ENCODE results near the gene CNNM1.

The CNNM1 gene

DNA sequence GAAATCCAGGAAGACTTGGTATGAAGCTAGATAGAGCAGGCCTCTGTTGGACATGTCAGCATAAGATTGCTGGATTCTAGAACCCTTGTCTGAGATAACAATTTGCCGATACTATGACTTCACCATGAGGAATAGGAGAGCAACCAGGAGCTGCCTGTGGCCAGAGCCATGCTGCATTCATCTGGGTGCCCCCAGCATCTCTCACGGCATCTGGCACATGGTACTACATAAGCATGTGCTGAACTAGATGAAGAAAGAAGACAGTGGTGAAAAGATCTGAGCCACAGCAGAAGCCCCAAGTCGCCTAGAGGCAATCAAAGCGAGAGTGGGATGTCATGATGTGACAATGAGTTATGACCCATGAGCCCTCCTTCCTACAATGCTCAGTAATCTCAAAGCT lies 81.7 kb downstream of the CNNM1 start:
- Histone ChIP-seq H2AK5ac (ENCODE audit: low read length) (no peak overlapping the region), H2AFZ (ENCODE audit: insufficient read depth, low read length, poor library complexity) (no peak overlapping the region), H2BK120ac (ENCODE audit: insufficient read depth, low read length, poor library complexity) (no peak overlapping the region), H3K9me3 (ENCODE audit: insufficient read depth, low read depth, low read length) (no peaks in the 10 kb centered on the region), H2BK5ac (ENCODE audit: low read depth, low read length, poor library complexity) (no peak overlapping the region), H4K91ac (ENCODE audit: low read depth, low read length) (no peak overlapping the region), H3K23ac (ENCODE audit: low read length) (no peak overlapping the region), H3K4ac (ENCODE audit: low read depth, low read length) (no peak overlapping the region), H3K4me3 (ENCODE audit: low read depth, low read length) (no peak overlapping the region), H3K27me3 (ENCODE audit: insufficient read depth, low read length) (no peaks in the 10 kb centered on the region), H3K36me3 (ENCODE audit: control insufficient read depth in 1 of 2, insufficient read depth in 2 of 2, low read length in 2 of 2) (peaks cover 0 to 12% of the 10 kb centered on the region in 2 experiments), H3K79me2 (ENCODE audit: control insufficient read depth, insufficient read depth, low read length, poor library complexity) (no peaks in the 10 kb centered on the region), H4K12ac (ENCODE audit: low read depth, low read length) (no peak overlapping the region), H2BK12ac (ENCODE audit: low read length) (no peak overlapping the region), H3K18ac (ENCODE audit: low read length) (no peak overlapping the region), H3K27ac (ENCODE audit: low read depth, low read length) (no peak overlapping the region), H3K14ac (ENCODE audit: low read length) (no peak overlapping the region), H4K8ac (ENCODE audit: low read depth, low read length) (no peak overlapping the region), H3K79me1 (ENCODE audit: low read length) (no peaks in the 10 kb centered on the region), H3K9ac (ENCODE audit: low read length) (no peak overlapping the region), H3K4me2 (ENCODE audit: low read length) (no peak overlapping the region), H3K4me1 (ENCODE audit: control insufficient read depth in 1 of 2, insufficient read depth in 2 of 2, low read length in 2 of 2) (peaks cover 5 to 7% of the 10 kb centered on the region in 2 experiments)
- WGBS (ENCODE audit: extremely low coverage, insufficient coverage, insufficient read length), result no CpG with 5 or more reads among the region's 4 CpGs
- no peak for DNase-seq

DNA sequence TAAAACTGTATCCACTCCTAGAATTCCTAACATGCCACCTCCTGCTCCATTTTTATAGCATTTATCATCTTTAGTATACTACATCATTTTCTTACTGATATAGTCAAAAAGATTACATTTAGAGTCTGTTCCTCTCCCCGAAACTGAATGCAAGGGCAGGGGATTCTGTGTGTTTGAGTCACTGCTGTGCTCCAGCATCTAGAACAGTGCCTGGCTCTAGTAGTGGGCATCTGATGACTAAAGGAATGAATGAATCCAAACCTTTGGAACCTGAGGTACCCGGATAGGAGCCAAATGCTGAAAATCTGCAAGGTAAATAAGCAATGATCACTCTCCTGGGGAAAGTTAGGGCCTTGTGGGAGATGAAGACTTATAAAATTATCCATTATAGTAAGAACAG lies 82.4 kb downstream of the CNNM1 start:
- H3K27ac ChIP-seq (ENCODE audit: low read depth, low read length), result no peak overlapping the region
- H2AK5ac ChIP-seq (ENCODE audit: low read length), result no peak overlapping the region
- H3K4me2 ChIP-seq (ENCODE audit: low read length), result no peak overlapping the region
- DNase-seq, result no peak
- H2BK120ac ChIP-seq (ENCODE audit: insufficient read depth, low read length, poor library complexity), result no peak overlapping the region
- no peak overlapping the region for H3K18ac ChIP-seq (ENCODE audit: low read length)
- no peaks in the 10 kb centered on the region for H3K79me2 ChIP-seq (ENCODE audit: control insufficient read depth, insufficient read depth, low read length, poor library complexity)
- no peak overlapping the region for H4K12ac ChIP-seq (ENCODE audit: low read depth, low read length)
- H4K91ac ChIP-seq (ENCODE audit: low read depth, low read length), result no peak overlapping the region
- no peak overlapping the region for H3K14ac ChIP-seq (ENCODE audit: low read length)
- no peaks in the 10 kb centered on the region for H3K9me3 ChIP-seq (ENCODE audit: insufficient read depth, low read depth, low read length)
- peaks cover 0 to 7% of the 10 kb centered on the region in 2 experiments for H3K36me3 ChIP-seq (ENCODE audit: control insufficient read depth in 1 of 2, insufficient read depth in 2 of 2, low read length in 2 of 2)
- H3K27me3 ChIP-seq (ENCODE audit: insufficient read depth, low read length), result no peaks in the 10 kb centered on the region
- no peak overlapping the region for H4K8ac ChIP-seq (ENCODE audit: low read depth, low read length)
- H3K4me1 ChIP-seq (ENCODE audit: control insufficient read depth in 1 of 2, insufficient read depth in 2 of 2, low read length in 2 of 2), result peaks cover 5 to 7% of the 10 kb centered on the region in 2 experiments
- no peak overlapping the region for H3K4ac ChIP-seq (ENCODE audit: low read depth, low read length)
- H2BK12ac ChIP-seq (ENCODE audit: low read length), result no peak overlapping the region
- no peaks in the 10 kb centered on the region for H3K79me1 ChIP-seq (ENCODE audit: low read length)
- H3K23ac ChIP-seq (ENCODE audit: low read length), result no peak overlapping the region
- H3K9ac ChIP-seq (ENCODE audit: low read length), result no peak overlapping the region
- H2BK5ac ChIP-seq (ENCODE audit: low read depth, low read length, poor library complexity), result no peak overlapping the region
- H2AFZ ChIP-seq (ENCODE audit: insufficient read depth, low read length, poor library complexity), result no peak overlapping the region
- no peak overlapping the region for H3K4me3 ChIP-seq (ENCODE audit: low read depth, low read length)
- WGBS (ENCODE audit: extremely low coverage, insufficient coverage, insufficient read length), result no CpG with 5 or more reads among the region's 2 CpGs

DNA sequence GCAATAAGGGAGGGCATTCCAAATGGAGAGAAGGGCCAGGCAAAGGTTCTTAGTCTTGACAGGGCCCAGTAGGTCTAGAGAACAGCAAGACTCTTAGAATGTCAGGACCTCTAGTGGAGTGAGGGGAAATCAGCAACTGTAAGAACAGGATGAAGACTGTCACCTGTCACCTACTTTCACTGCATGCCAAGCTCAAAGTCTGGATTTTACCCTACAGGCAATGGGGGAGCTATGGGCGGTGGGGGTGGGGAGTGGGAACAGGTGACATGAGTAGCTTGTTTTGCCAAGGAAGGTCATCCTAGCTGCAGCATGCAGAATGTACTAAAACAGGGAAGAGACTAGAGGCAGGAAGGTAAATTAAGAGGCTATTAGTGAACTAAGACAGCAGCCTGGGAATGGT lies 82.9 kb downstream of the CNNM1 start:
- peaks cover 5 to 7% of the 10 kb centered on the region in 2 experiments for H3K4me1 ChIP-seq (ENCODE audit: control insufficient read depth in 1 of 2, insufficient read depth in 2 of 2, low read length in 2 of 2)
- H3K23ac ChIP-seq (ENCODE audit: low read length), result no peak overlapping the region
- H2BK5ac ChIP-seq (ENCODE audit: low read depth, low read length, poor library complexity), result no peak overlapping the region
- no peak overlapping the region for H2AFZ ChIP-seq (ENCODE audit: insufficient read depth, low read length, poor library complexity)
- no peak overlapping the region for H3K4me2 ChIP-seq (ENCODE audit: low read length)
- no peak overlapping the region for H3K18ac ChIP-seq (ENCODE audit: low read length)
- no peak overlapping the region for H3K4me3 ChIP-seq (ENCODE audit: low read depth, low read length)
- H4K12ac ChIP-seq (ENCODE audit: low read depth, low read length), result no peak overlapping the region
- no peak overlapping the region for H2BK120ac ChIP-seq (ENCODE audit: insufficient read depth, low read length, poor library complexity)
- H2BK12ac ChIP-seq (ENCODE audit: low read length), result no peak overlapping the region
- H4K91ac ChIP-seq (ENCODE audit: low read depth, low read length), result no peak overlapping the region
- H3K14ac ChIP-seq (ENCODE audit: low read length), result no peak overlapping the region
- DNase-seq, result peak in 1 of 2 donors; percentile 38
- H3K27me3 ChIP-seq (ENCODE audit: insufficient read depth, low read length), result no peaks in the 10 kb centered on the region
- H3K36me3 ChIP-seq (ENCODE audit: control insufficient read depth in 1 of 2, insufficient read depth in 2 of 2, low read length in 2 of 2), result peaks cover 0 to 4% of the 10 kb centered on the region in 2 experiments
- H3K79me1 ChIP-seq (ENCODE audit: low read length), result no peaks in the 10 kb centered on the region
- H2AK5ac ChIP-seq (ENCODE audit: low read length), result no peak overlapping the region
- no peak overlapping the region for H4K8ac ChIP-seq (ENCODE audit: low read depth, low read length)
- no peak overlapping the region for H3K27ac ChIP-seq (ENCODE audit: low read depth, low read length)
- no peaks in the 10 kb centered on the region for H3K79me2 ChIP-seq (ENCODE audit: control insufficient read depth, insufficient read depth, low read length, poor library complexity)
- H3K4ac ChIP-seq (ENCODE audit: low read depth, low read length), result no peak overlapping the region
- H3K9ac ChIP-seq (ENCODE audit: low read length), result no peak overlapping the region
- H3K9me3 ChIP-seq (ENCODE audit: insufficient read depth, low read depth, low read length), result no peaks in the 10 kb centered on the region
- WGBS (ENCODE audit: extremely low coverage, insufficient coverage, insufficient read length), result no CpG with 5 or more reads among the region's 1 CpG

DNA sequence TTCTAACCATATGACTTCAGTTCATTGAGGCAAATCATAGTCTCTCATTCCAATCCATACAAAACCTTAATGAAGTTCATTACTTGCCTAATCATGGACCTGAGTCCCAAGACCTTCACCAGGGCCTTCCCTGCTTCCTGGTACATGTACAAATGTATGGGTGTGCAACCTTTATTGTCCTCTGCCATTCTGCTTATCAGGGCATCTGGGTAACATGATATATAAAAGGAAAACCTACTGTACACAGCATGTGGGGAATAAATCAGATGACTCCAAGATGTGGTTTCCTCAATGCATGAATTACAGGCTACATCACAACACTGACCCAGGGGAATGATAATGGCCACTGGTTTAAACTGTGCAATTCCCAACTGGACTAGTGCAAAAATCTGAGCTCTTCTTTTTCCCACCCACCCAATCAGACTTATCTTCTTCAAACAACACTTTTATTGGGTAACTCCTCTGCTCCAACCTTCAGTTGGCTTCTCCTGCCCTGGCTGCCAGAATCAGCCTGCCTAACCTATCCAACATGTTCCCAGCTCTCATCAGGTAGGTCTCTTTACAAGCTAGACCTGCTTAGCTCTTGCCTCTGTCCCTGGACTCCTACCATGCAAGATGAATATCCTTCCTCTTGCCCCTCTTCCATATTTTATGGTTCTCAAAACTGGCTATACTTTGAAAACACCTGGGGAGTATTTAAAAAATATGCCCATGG lies 89.9 kb downstream of the CNNM1 start:
- Histone ChIP-seq H2AK5ac (ENCODE audit: low read length) (no peak overlapping the region), H3K4me3 (ENCODE audit: low read depth, low read length) (no peak overlapping the region), H3K4me1 (ENCODE audit: control insufficient read depth in 1 of 2, insufficient read depth in 2 of 2, low read length in 2 of 2) (no peaks in the 10 kb centered on the region), H3K36me3 (ENCODE audit: control insufficient read depth in 1 of 2, insufficient read depth in 2 of 2, low read length in 2 of 2) (peaks cover 10 to 18% of the 10 kb centered on the region in 2 experiments), H2BK12ac (ENCODE audit: low read length) (no peak overlapping the region), H3K23ac (ENCODE audit: low read length) (no peak overlapping the region), H3K9ac (ENCODE audit: low read length) (no peak overlapping the region), H3K14ac (ENCODE audit: low read length) (no peak overlapping the region), H3K18ac (ENCODE audit: low read length) (no peak overlapping the region), H3K27me3 (ENCODE audit: insufficient read depth, low read length) (no peaks in the 10 kb centered on the region), H3K4ac (ENCODE audit: low read depth, low read length) (no peak overlapping the region), H3K27ac (ENCODE audit: low read depth, low read length) (no peak overlapping the region), H3K4me2 (ENCODE audit: low read length) (no peak overlapping the region), H2AFZ (ENCODE audit: insufficient read depth, low read length, poor library complexity) (no peak overlapping the region), H4K8ac (ENCODE audit: low read depth, low read length) (no peak overlapping the region), H3K9me3 (ENCODE audit: insufficient read depth, low read depth, low read length) (no peaks in the 10 kb centered on the region), H3K79me1 (ENCODE audit: low read length) (no peaks in the 10 kb centered on the region), H2BK120ac (ENCODE audit: insufficient read depth, low read length, poor library complexity) (no peak overlapping the region), H3K79me2 (ENCODE audit: control insufficient read depth, insufficient read depth, low read length, poor library complexity) (no peaks in the 10 kb centered on the region), H4K12ac (ENCODE audit: low read depth, low read length) (no peak overlapping the region), H4K91ac (ENCODE audit: low read depth, low read length) (no peak overlapping the region), H2BK5ac (ENCODE audit: low read depth, low read length, poor library complexity) (no peak overlapping the region)
- no peak for DNase-seq

Measured in trophoblast cell (in vitro differentiated cells and primary cell).